Fibroblast of lung (primary cell): ENCODE data around the gene RBM25.

Experiments
- CTCF ChIP-seq, 2 donors: IDR thresholded peaks in 1 of 2; conservative IDR thresholded peaks in 1 of 2; 1 replicate in 1 of 2; 2 replicates in 1 of 2; pipeline ENCODE4 v1.5.1; 2011 to 2012; ENCODE audit warnings: low read length in 2 of 2, control low read depth in 1 of 2, inconsistent platforms in 1 of 2, low read depth in 1 of 2, mild to moderate bottlenecking in 1 of 2
- EZH2 ChIP-seq: IDR thresholded peaks from 2 replicates; pipeline ENCODE4 v1.5.1; 2012; ENCODE audit warnings: low read length, control low read depth, mild to moderate bottlenecking; ENCODE audit errors: missing control alignments

- no peak for TF ChIP-seq CTCF (conservative IDR thresholded peaks at IDR 0.05 in 1 of 2, IDR thresholded peaks at IDR 0.05 in 1 of 2; ENCODE audit: low read depth in 1 of 2, low read length in 2 of 2)
- no peak for TF ChIP-seq EZH2
These were observed 32.0 kb upstream of the RBM25 start for GRCh38 chr14:73026243-73026844.
